ENCODE data around the gene ZNF37A.

- TF ChIP-seq CTCF (IDR thresholded peaks at IDR 0.05) (no peak), POLR2A (IDR thresholded peaks at IDR 0.05) (no peak)
Measured at GRCh38 chr10:38156416-38157269, 62.5 kb downstream of the ZNF37A start.
